Thyroid gland (tissue), 4 donors: Measurements from ENCODE around the gene ELL2. TPM values are rescaled to one million over a fixed set of nuclear protein-coding genes. Genes with fewer than 3 reads are reported as not detected.
A peak's percentile ranks its signal among the peaks of the same experiment; 100 is the strongest.

Source experiments
- DNase-seq, 2 donors: peaks; one replicate each; pipeline ENCODE4 v3.0.0-alpha.2; 2019
- H3K27ac ChIP-seq, 3 donors: fragments of 200-600 bp; sonication (generic); 1 replicate in 2 of 3; 2 replicates in 1 of 3; pipeline ENCODE4 v1.5.1; 2016 to 2019; ENCODE audit warnings: mild to moderate bottlenecking in 1 of 3, moderate library complexity in 1 of 3
- H3K27me3 ChIP-seq: fragments of 200-600 bp; sonication (generic); one replicate; pipeline ENCODE4 v1.5.1; 2019
- H3K36me3 ChIP-seq, 2 donors: fragments of 200-600 bp; sonication (generic); one replicate each; pipeline ENCODE4 v1.5.1; 2016 to 2019
- H3K4me1 ChIP-seq, 2 donors: fragments of 200-600 bp; sonication (generic); one replicate each; pipeline ENCODE4 v1.5.1; 2017 to 2019
- H3K4me3 ChIP-seq, 3 donors: fragments of 200-600 bp; sonication (generic); replicated peaks in 1 of 3; 1 replicate in 2 of 3; 2 replicates in 1 of 3; pipeline ENCODE4 v1.5.1; 2016; ENCODE audit warnings: mild to moderate bottlenecking in 1 of 3
- H3K9me3 ChIP-seq: fragments of 200-600 bp; sonication (generic); one replicate; pipeline ENCODE4 v1.5.1; 2017
- CTCF ChIP-seq, 6 experiments: fragments of 200-600 bp in 3 of 6; fragments of 450-650 bp in 3 of 6; sonication (generic) in 3 of 6; IDR thresholded peaks; one replicate each; pipeline ENCODE4 v1.5.1; 2016 to 2019; ENCODE audit warnings: antibody characterized with exemption in 6 of 6, mild to moderate bottlenecking in 2 of 6, inconsistent platforms in 1 of 6, moderate library complexity in 1 of 6
- POLR2A ChIP-seq, 2 donors: fragments of 450-650 bp; IDR thresholded peaks; one replicate each; pipeline ENCODE4 v1.6.1; 2017; ENCODE audit warnings: antibody characterized with exemption in 2 of 2, mild to moderate bottlenecking in 2 of 2, moderate library complexity in 1 of 2
- WGBS, 2 donors: methylation state at CpG; one replicate each; pipeline ENCODE4 v1.1.5; 2017; 5-methylcytosine and 5-hydroxymethylcytosine counted together
- intact Hi-C: fragments of 100-400 bp; cut with DNase I; formaldehyde crosslinking; loops from one replicate; pipeline ENCODE4 v1.15.1; 2023
- total RNA-seq, 4 donors: library from RNA; depleted of rRNA; stranded (reverse); fragments of >200 nt; gene quantifications; one replicate each; pipeline ENCODE4 v1.2.3, GENCODE V29; 2016

The ELL2 gene
- total RNA-seq, 4 donors from 2014 or later: 56.1 to 80.2 (median 69.6) TPM

- WGBS, 2 donors: 27 to 40% methylated on average over 14 of the region's 14 CpGs
- Histone ChIP-seq H3K36me3 (no peaks in the 10 kb centered on the region), H3K4me3 (no peak overlapping the region), H3K9me3 (no peaks in the 10 kb centered on the region), H3K27ac (peak overlapping the region; percentile 27 to 53 (median 47)), H3K27me3 (no peaks in the 10 kb centered on the region), H3K4me1 (peaks cover 9 to 67% of the 10 kb centered on the region in 2 donors)
- peak in 1 of 2 donors; percentile 43 for TF ChIP-seq POLR2A (IDR thresholded peaks at IDR 0.05)
- TF ChIP-seq CTCF (IDR thresholded peaks at IDR 0.05): no peak
- DNase-seq: peak; percentile 59 to 66
- intact Hi-C loops: no loop called here
These were observed 100.3 kb downstream of the ELL2 start for GRCh38 chr5:95861221-95861863.

- no peaks in the 10 kb centered on the region for H3K27me3 ChIP-seq
- intact Hi-C loops: loop anchor here (2.0 to 5.0 kb wide), 2 partner anchors 477 to 743 kb away; no protein-coding TSS in a partner anchor
- no peaks in the 10 kb centered on the region for H3K36me3 ChIP-seq
- peaks cover 10 to 71% of the 10 kb centered on the region in 2 donors for H3K4me1 ChIP-seq
- peak overlapping the region; percentile 38 to 70 (median 48) for H3K27ac ChIP-seq
- 92 to 95% methylated on average over 4 of the region's 4 CpGs for whole genome bisulfite sequencing, 2 donors
- TF ChIP-seq CTCF (IDR thresholded peaks at IDR 0.05): no peak
- no peak for TF ChIP-seq POLR2A (IDR thresholded peaks at IDR 0.05)
- no peaks in the 10 kb centered on the region for H3K9me3 ChIP-seq
- DNase-seq: no peak
- H3K4me3 ChIP-seq: no peak overlapping the region
These were observed 102.0 kb downstream of the ELL2 start for GRCh38 chr5:95859661-95860060.

- Histone ChIP-seq H3K27ac (peak overlapping the region; percentile 38 to 70 (median 48)), H3K36me3 (no peaks in the 10 kb centered on the region), H3K4me3 (no peak overlapping the region), H3K9me3 (no peaks in the 10 kb centered on the region), H3K27me3 (no peaks in the 10 kb centered on the region), H3K4me1 (peaks cover 10 to 71% of the 10 kb centered on the region in 2 donors)
- peak; percentile 81 to 90 for DNase-seq
- intact Hi-C loops: loop anchor here (2.0 to 5.0 kb wide), 2 partner anchors 478 to 743 kb away; no protein-coding TSS in a partner anchor
- WGBS, 2 donors: 11 to 14% methylated on average over 21 to 27 of the region's 28 CpGs
- peak; percentile 96 to 99 (median 98) for TF ChIP-seq CTCF (IDR thresholded peaks at IDR 0.05)
- TF ChIP-seq POLR2A (IDR thresholded peaks at IDR 0.05): peak in 1 of 2 donors; percentile 32
These were observed 102.7 kb downstream of the ELL2 start for GRCh38 chr5:95858661-95859595.

- 74 to 85% methylated on average over 8 of the region's 8 CpGs for WGBS, 2 donors
- H3K27me3 ChIP-seq: no peaks in the 10 kb centered on the region
- peak in 1 of 2 donors; percentile 11 for DNase-seq
These were observed 103.6 kb downstream of the ELL2 start for GRCh38 chr5:95858023-95858461.

More at GRCh38 chr5:95858023-95858461, 103.6 kb downstream of the ELL2 start:
- Histone ChIP-seq H3K9me3 (no peaks in the 10 kb centered on the region), H3K36me3 (no peaks in the 10 kb centered on the region), H3K4me3 (no peak overlapping the region), H3K27ac (peak overlapping the region; percentile 48 to 70 (median 68)), H3K4me1 (peaks cover 10 to 68% of the 10 kb centered on the region in 2 donors)
- intact Hi-C loops: loop anchor here (2.0 to 5.0 kb wide), 2 partner anchors 479 to 744 kb away; no protein-coding TSS in a partner anchor
- no peak for TF ChIP-seq CTCF (IDR thresholded peaks at IDR 0.05)
- TF ChIP-seq POLR2A (IDR thresholded peaks at IDR 0.05): no peak
